Cortex of kidney (tissue), 1 donor: ENCODE results near the gene CLCN4.

Source experiments
- DNase-seq: peaks from one replicate; lab custom pipeline; 2025; lab: John Stamatoyannopoulos, UW

The CLCN4 gene

DNA sequence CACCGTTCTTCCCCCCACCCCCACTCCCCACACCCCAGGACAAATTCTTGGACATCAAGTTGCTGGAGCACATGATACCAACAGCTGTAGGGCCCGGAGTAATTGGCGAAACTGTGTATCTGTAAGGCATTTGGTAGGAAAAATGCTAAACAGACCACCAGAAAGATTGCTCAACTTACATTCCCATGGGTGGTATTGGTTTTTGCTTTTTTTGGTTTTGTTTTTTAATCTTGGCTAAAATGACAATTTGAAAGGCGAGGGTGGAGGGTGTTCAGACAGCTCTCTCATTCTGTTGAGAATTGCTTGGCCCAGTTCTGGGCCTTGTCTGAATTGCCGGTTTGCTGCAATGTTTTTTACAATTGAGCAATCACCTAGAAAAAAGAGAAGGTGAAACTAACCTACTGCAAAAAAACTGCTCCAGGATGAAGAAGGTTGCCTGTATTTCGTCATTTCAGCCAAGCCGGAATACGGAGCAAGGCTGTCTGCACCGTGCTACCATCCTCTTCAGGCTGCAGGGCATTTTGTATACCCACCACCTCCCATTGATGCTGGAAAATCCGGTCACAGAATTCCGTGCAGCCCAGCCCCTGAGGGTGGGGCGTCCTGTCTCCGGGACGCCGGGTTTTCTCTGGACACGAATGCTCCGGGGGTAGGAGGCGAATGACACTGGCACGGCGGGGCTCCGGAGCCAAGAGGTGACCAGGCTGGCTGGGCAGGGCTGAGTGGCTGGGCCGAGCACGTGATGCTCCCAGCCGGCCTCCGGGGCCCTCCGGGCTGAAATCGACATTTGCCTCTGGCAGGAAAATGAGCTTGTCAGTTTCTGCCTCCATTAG lies at the start of gene CLCN4:
Gene CLCN4, plus strand, starts transcription at position 777 of the 833 bp plus-strand sequence. CDS start 28,058 bp downstream, outside the sequence.
- peak; percentile 4 for DNase-seq

GRCh38 chrX:10107483-10107882 lies 49.3 kb upstream of the CLCN4 start:
- no peak for DNase-seq

GRCh38 chrX:10108288-10108687 lies 48.5 kb upstream of the CLCN4 start:
- DNase-seq = peak; percentile 1

DNA sequence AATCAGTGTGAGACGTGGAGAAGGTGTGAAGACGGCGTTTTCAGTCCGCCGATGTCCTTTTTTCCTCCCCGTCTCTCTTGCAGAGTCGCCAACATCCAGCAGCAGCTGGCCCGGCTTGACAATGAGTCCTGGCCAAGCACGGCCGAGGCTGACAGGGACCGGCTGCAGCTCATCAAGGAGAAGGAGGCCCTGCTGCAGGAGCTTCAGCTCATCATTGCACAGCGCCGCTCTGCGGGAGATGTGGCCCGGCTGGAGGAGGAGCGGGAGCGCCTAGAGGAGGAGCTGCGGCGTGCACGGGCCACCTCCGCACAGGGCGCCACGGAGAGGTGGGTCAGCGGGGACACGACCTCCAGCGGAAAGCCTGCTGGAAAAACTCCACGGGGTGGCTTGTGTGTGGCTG lies 47.1 kb upstream of the CLCN4 start:
- no peak for DNase-seq

GRCh38 chrX:10110316-10110935 lies 46.3 kb upstream of the CLCN4 start:
- no peak for DNase-seq

DNA sequence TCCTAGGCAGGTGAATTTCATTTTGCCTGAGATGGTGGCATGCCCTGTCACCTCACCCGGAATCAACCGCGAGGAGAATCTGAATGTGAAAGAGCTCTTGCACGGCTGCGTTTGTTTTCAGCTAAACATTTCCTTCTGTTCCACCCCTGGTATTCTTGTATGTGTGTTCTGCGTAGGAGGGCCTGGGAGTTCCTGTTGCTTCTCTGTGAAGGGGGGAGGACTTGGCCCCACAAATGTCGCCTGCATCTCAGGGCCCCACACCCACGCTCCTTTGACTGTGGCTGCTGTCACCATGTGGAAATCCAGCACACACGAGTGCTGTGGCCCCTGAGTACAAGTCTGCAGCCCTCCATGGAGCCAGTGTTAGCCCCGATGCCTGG lies 45.8 kb upstream of the CLCN4 start:
- DNase-seq = no peak

- DNase-seq = no peak
Observed at GRCh38 chrX:10111364-10112148, 45.2 kb upstream of the CLCN4 start.

DNA sequence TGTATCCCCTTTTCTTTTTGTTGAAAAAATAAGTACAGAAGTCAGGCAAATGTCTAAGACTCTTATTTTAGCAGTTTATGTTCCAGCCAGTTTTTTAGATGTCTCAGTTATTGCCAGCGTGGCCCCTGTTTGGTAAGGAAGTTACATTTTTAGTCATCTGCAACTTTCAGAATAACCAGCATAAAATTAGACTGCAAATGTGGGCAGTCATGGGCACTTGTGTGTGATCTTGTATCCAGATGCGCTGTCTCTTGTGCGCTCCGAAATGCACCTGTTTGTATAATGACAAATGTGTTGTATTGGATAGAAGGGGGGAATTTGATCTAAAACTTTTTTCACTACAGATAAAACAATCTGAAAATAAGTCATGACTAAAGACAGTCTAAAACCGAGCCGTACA lies 44.3 kb upstream of the CLCN4 start:
- no peak for DNase-seq

- DNase-seq = no peak
Observed at GRCh38 chrX:10115082-10115481, 41.7 kb upstream of the CLCN4 start.

- no peak for DNase-seq
Observed at GRCh38 chrX:10117301-10117700, 39.5 kb upstream of the CLCN4 start.

DNA sequence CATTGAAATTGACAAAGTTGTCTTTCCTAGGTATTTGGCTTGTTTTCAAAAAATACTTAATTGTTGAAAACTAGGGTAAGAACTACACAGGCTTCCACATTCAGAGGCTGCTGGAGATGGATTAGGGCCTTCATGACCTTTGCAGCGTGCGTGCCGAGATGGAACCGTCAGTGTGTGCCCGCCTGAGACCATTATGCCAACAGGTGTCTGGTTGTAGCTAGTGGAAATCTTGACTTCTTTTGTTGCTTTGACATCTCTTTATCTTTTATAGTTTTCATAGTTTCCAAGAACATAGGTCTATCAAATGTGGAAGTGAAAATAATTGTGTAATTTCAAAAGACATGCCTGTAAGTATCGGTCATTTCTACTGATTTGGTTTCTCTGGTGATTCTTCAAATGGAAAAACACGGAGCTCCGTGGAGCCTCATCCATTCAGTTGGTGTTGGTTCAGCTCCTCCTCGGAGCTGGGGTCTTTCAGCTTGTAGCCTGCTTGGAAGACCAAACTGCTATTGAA lies 38.9 kb upstream of the CLCN4 start:
- DNase-seq = no peak

- DNase-seq = no peak
Observed at GRCh38 chrX:10118530-10118929, 38.2 kb upstream of the CLCN4 start.

DNA sequence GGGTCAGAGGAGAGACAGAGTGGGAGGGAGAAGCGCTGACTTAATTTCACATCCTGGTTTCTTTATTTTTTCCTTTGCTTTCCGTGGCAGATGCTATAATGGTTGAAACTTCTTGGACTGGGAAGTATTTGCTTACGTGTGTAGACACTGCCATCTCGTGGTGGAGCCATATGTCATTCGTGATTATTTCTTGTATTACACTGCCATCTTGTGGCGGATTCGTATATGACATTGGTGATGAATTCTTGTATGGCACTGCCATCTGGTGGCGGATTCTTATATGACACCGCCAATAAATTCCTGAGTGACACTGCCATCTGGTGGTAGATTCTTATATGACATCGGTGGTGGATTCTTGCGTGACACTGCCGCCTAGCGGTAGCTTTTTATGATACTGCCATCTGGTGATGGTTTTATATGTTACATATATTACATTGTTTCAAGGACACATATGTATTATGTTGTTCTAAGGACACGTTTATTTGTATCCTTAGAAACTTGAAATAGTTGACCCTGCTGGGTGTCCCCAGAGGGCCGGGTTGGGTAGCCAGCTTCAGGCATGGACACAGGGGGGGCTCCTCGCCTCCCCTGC lies 37.3 kb upstream of the CLCN4 start:
- no peak for DNase-seq

DNA sequence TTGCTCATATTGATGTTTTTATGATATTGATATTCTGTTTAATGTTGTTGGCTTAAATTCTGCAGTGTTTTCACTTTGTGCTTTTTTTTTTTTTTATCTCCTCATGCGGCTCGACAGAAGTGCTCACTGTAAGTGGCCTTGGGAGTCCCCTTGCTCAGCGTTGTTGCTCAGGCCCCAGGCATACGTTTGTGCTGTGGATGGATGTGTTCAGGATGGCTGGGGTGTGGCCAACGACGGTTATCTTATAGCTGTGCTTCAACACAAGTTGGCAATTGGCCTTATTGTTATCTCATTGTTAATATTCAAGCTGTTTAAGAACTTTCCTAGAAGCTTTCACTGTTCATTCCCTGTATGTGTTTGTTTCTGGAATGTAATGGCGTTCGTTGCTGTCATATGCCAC lies 36.4 kb upstream of the CLCN4 start:
- DNase-seq = no peak

DNA sequence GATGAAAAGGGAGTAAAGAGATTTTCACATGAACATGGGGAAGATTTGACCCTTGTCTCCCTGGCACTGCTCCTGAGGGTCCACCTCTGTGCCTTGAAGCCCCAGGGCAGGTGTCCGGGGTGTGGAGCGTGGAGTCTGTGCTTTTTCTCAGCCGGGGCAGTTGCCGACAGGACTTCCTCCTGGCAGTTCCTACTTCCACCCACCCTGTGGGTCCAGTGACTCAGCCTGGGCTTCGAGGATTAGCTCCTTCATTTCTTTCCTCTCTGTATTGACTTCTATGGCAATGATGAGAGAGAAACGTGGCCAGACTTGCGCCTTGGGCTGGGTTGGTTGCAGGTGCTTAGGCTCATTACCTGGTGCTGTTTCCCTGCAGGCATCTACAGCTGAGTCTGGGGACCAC lies 35.9 kb upstream of the CLCN4 start:
- DNase-seq = no peak

DNA sequence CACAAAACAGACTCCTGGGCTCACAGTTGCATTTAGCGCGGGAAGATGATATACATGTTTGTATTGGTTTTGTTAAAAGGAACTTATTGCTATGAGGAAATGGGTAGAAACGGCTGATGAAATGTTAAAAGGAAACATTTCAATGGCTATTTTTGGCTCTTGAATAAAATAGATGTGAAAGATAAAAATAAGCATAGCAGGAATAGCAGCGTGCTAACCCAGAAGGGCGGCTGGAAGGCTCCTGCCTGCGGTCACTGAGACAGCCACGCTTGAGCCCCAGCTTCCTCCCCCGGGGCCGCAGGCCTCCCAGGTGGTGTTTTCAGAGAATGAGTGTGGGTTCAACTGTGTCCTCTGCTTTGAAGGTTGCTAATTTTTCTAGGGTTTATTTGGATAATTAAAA lies 35.0 kb upstream of the CLCN4 start:
- no peak for DNase-seq

DNA sequence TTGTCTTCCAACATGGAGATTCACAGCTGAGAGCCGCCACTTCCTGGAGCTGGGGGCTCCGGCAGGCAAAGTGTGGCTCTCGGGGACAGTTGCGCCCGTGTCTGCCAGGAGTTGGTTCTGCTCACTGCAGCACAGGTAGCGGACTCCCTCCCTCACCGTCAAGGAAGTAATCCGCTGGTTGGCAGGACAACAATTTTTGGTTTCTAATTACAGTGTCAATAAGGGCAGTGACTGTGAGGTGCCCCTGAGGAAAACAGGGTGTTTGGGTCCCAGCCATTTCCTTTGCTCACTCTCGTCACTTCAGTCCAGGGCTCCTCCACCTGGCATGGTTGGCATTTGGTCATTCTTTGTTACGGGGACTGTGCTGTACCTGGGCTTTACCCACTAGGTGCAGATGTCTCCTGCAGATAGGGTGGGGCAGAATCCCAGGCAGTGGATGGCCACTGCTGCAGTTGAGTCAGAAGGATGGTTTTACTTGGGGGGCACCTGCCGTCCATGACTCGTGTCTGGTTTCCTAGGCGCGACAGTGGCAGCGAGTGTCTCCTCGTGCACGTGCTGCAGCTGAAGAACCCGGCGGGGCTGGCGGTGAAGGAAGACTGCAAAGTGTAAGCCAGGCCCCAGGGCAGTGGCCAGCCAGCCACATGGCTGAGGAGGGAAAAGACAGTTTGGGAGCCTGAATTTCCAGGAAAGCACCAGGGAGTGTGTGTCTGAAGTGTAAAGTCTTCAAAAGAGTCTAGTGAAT lies 32.1 kb upstream of the CLCN4 start:
- DNase-seq = no peak

DNA sequence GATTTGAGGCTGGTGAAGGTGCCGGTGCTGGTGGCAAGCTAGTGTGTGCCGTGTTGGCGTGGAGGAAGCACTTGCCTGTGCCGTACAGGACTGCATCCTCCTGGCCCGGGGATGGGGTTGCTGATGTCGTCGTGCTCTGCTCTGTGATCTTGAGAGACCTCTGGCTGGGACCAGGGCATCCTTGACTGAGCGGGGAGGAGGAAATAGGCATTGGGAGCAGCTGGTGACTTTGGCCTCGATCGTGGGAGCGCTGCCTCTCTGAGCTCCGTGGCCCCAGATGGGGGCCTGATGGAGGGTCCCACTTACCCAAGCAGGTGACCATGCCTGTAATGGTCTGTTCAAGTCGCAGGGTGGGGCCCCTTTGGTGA lies 31.5 kb upstream of the CLCN4 start:
- no peak for DNase-seq

GRCh38 chrX:10126044-10126443 lies 30.7 kb upstream of the CLCN4 start:
- no peak for DNase-seq

DNA sequence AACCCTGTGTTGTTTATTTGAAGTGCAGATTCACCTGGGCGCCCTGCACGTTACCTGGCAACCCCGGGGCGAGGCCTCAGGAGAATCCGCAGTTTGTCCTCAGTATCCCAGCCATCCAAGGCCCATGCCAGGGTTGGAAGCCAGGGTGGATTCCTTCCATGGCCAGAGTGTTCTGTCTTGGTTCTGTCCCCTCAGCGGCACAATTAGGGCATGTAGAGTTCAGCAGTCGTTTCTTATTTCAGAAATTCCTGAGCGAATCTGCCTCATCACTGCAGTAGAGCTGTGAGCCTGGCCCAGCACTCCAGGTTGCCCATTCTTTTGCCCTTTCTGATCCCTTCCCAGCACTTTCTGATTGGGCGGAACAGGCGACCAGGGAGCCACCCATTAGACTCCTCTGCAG lies 29.9 kb upstream of the CLCN4 start:
- no peak for DNase-seq

DNA sequence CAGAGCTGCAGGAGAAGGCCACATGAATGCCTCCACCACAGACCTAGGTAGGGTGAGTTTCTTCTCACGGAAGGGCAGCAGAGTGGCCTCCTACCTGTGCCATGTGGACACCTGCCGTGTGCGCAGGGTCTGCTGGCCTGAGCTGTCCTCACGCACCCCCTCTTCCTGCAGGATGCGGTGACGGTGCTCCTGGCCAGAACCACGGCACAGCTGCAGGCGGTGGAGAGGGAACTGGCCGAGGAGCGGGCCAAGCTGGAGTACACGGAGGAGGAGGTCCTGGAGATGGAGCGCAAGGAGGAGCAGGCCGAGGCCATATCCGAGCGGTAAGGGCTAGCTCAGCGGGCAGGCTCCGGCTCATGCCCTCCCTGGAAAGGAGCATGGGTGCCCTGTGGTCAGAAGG lies 28.4 kb upstream of the CLCN4 start:
- DNase-seq = no peak

DNA sequence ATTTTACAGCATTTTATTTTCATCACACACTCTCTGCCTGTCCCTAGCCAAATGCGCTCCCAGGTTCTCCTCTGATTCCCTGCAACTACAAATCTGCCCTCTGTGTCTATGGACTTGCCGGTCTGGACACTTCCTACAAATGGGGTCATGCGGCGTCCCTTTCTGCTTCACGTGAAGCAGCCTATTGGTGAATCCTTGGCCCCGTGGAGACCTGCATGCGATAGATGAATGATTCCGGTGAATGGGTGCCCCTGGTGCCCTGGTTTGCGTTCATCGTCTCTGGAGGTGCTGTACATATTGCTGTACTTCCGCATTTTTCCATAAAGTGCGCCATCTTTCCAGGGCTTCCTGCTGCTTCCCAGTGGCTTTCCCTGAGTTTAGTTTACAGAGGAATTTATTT lies 27.5 kb upstream of the CLCN4 start:
- no peak for DNase-seq
